ENCODE data around the gene MON1A.

Gene MON1A

GRCh38 chr3:49903451-49904424, 25.9 kb downstream of the MON1A start, which contains the start of gene MST1R:
TSS of gene MST1R (minus strand) at chr3:49903873. CDS start at chr3:49903609, 264 bp downstream.
- Histone ChIP-seq H3K27ac (ENCODE audit: low read length) (no peak within 1 kb of the TSS), H3K9ac (ENCODE audit: low read length in 2 of 2) (peak within 1 kb of the TSS; percentile 32 to 47), H3K36me3 (ENCODE audit: control insufficient read depth in 2 of 2, insufficient read depth in 2 of 2, low read length in 2 of 2) (no peaks in the 10 kb centered on the region)

GRCh38 chr3:49902511-49903345, 26.9 kb downstream of the MON1A start:
- no peaks in the 10 kb centered on the region for H3K27me3 ChIP-seq (ENCODE audit: control insufficient read depth in 1 of 2, insufficient read depth in 2 of 2, low read length in 2 of 2)
- no peak overlapping the region for H3K9ac ChIP-seq (ENCODE audit: low read length in 2 of 2)
- peak overlapping the region; percentile 59 to 75 for H3K4me3 ChIP-seq (ENCODE audit: low read length in 2 of 2)
- no peaks in the 10 kb centered on the region for H3K9me3 ChIP-seq (ENCODE audit: control insufficient read depth in 2 of 2, low read length in 2 of 2)
- H3K36me3 ChIP-seq (ENCODE audit: control insufficient read depth in 2 of 2, insufficient read depth in 2 of 2, low read length in 2 of 2): no peaks in the 10 kb centered on the region
- H3K27ac ChIP-seq (ENCODE audit: low read length): no peak overlapping the region
- H3K4me1 ChIP-seq (ENCODE audit: control insufficient read depth, insufficient read depth, low read length): peaks cover 28% of the 10 kb centered on the region

More at GRCh38 chr3:49903451-49904424, 25.9 kb downstream of the MON1A start, which contains the start of gene MST1R:
- H3K9me3 ChIP-seq (ENCODE audit: control insufficient read depth in 2 of 2, low read length in 2 of 2): no peaks in the 10 kb centered on the region
- no peaks in the 10 kb centered on the region for H3K27me3 ChIP-seq (ENCODE audit: control insufficient read depth in 1 of 2, insufficient read depth in 2 of 2, low read length in 2 of 2)
- peak within 1 kb of the TSS; percentile 59 to 75 for H3K4me3 ChIP-seq (ENCODE audit: low read length in 2 of 2)
- peaks cover 28% of the 10 kb centered on the region for H3K4me1 ChIP-seq (ENCODE audit: control insufficient read depth, insufficient read depth, low read length)

- H3K4me1 ChIP-seq (ENCODE audit: control insufficient read depth, insufficient read depth, low read length): peaks cover 28% of the 10 kb centered on the region
- H3K9ac ChIP-seq (ENCODE audit: low read length in 2 of 2): no peak overlapping the region
- no peak overlapping the region for H3K4me3 ChIP-seq (ENCODE audit: low read length in 2 of 2)
- H3K27me3 ChIP-seq (ENCODE audit: control insufficient read depth in 1 of 2, insufficient read depth in 2 of 2, low read length in 2 of 2): no peaks in the 10 kb centered on the region
- H3K36me3 ChIP-seq (ENCODE audit: control insufficient read depth in 2 of 2, insufficient read depth in 2 of 2, low read length in 2 of 2): peaks cover 0 to 2% of the 10 kb centered on the region in 2 donors
- H3K9me3 ChIP-seq (ENCODE audit: control insufficient read depth in 2 of 2, low read length in 2 of 2): no peaks in the 10 kb centered on the region
- no peak overlapping the region for H3K27ac ChIP-seq (ENCODE audit: low read length)
These were observed 28.0 kb downstream of the MON1A start for GRCh38 chr3:49901366-49902339.

- Histone ChIP-seq H3K27ac (ENCODE audit: low read length) (no peak overlapping the region), H3K4me3 (ENCODE audit: low read length in 2 of 2) (no peak overlapping the region), H3K4me1 (ENCODE audit: control insufficient read depth, insufficient read depth, low read length) (peaks cover 19% of the 10 kb centered on the region), H3K9me3 (ENCODE audit: control insufficient read depth in 2 of 2, low read length in 2 of 2) (no peaks in the 10 kb centered on the region), H3K36me3 (ENCODE audit: control insufficient read depth in 2 of 2, insufficient read depth in 2 of 2, low read length in 2 of 2) (peaks cover 0 to 5% of the 10 kb centered on the region in 2 donors), H3K9ac (ENCODE audit: low read length in 2 of 2) (no peak overlapping the region), H3K27me3 (ENCODE audit: control insufficient read depth in 1 of 2, insufficient read depth in 2 of 2, low read length in 2 of 2) (no peaks in the 10 kb centered on the region)
These were observed 29.0 kb downstream of the MON1A start for GRCh38 chr3:49900491-49901153.

DNA sequence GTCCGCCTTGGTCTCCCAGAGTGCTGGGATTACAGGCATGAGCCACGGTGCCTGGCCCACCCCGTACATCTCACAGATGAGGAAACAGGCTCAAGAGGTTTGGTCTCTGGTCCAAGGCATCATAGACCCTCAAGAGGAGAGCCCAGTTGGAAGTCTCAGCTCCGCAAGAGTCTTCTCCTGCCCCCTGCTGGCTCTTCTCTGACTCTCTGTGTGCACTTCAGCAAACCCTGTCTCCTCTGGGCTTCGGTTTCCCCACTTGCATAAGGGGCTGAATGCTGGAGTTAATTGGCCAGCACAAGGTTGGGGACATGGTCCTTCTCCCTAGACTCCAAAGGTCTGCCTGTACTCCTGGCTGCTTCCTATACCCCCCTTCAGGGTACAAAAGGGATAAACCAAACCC, 29.8 kb downstream of the MON1A start:
- H3K9me3 ChIP-seq (ENCODE audit: control insufficient read depth in 2 of 2, low read length in 2 of 2): no peaks in the 10 kb centered on the region
- no peak overlapping the region for H3K9ac ChIP-seq (ENCODE audit: low read length in 2 of 2)
- no peak overlapping the region for H3K4me3 ChIP-seq (ENCODE audit: low read length in 2 of 2)
- H3K4me1 ChIP-seq (ENCODE audit: control insufficient read depth, insufficient read depth, low read length): peaks cover 16% of the 10 kb centered on the region
- H3K27ac ChIP-seq (ENCODE audit: low read length): no peak overlapping the region
- H3K36me3 ChIP-seq (ENCODE audit: control insufficient read depth in 2 of 2, insufficient read depth in 2 of 2, low read length in 2 of 2): peaks cover 0 to 5% of the 10 kb centered on the region in 2 donors
- no peaks in the 10 kb centered on the region for H3K27me3 ChIP-seq (ENCODE audit: control insufficient read depth in 1 of 2, insufficient read depth in 2 of 2, low read length in 2 of 2)

GRCh38 chr3:49898991-49899390, 30.6 kb downstream of the MON1A start:
- no peak overlapping the region for H3K4me3 ChIP-seq (ENCODE audit: low read length in 2 of 2)
- H3K4me1 ChIP-seq (ENCODE audit: control insufficient read depth, insufficient read depth, low read length): peaks cover 16% of the 10 kb centered on the region
- peaks cover 0 to 5% of the 10 kb centered on the region in 2 donors for H3K36me3 ChIP-seq (ENCODE audit: control insufficient read depth in 2 of 2, insufficient read depth in 2 of 2, low read length in 2 of 2)
- no peak overlapping the region for H3K27ac ChIP-seq (ENCODE audit: low read length)
- no peaks in the 10 kb centered on the region for H3K9me3 ChIP-seq (ENCODE audit: control insufficient read depth in 2 of 2, low read length in 2 of 2)
- no peaks in the 10 kb centered on the region for H3K27me3 ChIP-seq (ENCODE audit: control insufficient read depth in 1 of 2, insufficient read depth in 2 of 2, low read length in 2 of 2)
- no peak overlapping the region for H3K9ac ChIP-seq (ENCODE audit: low read length in 2 of 2)

DNA sequence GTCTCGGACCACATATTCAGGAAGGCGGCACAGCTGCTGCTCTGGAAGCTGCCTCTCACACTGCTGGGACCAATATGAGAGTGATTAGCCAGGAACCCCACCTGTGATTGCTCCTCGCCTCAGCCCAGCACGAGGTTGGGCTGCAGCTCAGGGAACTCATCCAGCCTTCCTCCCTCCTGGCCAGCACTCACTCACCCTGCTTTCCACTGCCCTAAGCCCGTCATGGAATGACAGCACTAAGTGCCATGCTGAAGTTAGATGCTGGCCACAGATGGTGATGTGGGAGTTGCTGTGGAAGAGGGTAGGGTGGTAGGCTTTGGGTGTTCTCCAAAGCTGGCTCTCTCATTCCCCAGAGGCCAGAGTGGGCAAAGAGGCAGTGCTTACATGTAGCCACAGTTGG, 33.3 kb downstream of the MON1A start:
- H3K36me3 ChIP-seq (ENCODE audit: control insufficient read depth in 2 of 2, insufficient read depth in 2 of 2, low read length in 2 of 2): peaks cover 0 to 5% of the 10 kb centered on the region in 2 donors
- H3K4me3 ChIP-seq (ENCODE audit: low read length in 2 of 2): no peak overlapping the region
- no peak overlapping the region for H3K27ac ChIP-seq (ENCODE audit: low read length)
- no peak overlapping the region for H3K9ac ChIP-seq (ENCODE audit: low read length in 2 of 2)
- peaks cover 6% of the 10 kb centered on the region for H3K4me1 ChIP-seq (ENCODE audit: control insufficient read depth, insufficient read depth, low read length)
- H3K27me3 ChIP-seq (ENCODE audit: control insufficient read depth in 1 of 2, insufficient read depth in 2 of 2, low read length in 2 of 2): no peaks in the 10 kb centered on the region
- H3K9me3 ChIP-seq (ENCODE audit: control insufficient read depth in 2 of 2, low read length in 2 of 2): no peaks in the 10 kb centered on the region

- Histone ChIP-seq H3K27ac (ENCODE audit: low read length) (no peak overlapping the region), H3K27me3 (ENCODE audit: control insufficient read depth in 1 of 2, insufficient read depth in 2 of 2, low read length in 2 of 2) (no peaks in the 10 kb centered on the region), H3K36me3 (ENCODE audit: control insufficient read depth in 2 of 2, insufficient read depth in 2 of 2, low read length in 2 of 2) (peaks cover 0 to 5% of the 10 kb centered on the region in 2 donors), H3K4me1 (ENCODE audit: control insufficient read depth, insufficient read depth, low read length) (peaks cover 2% of the 10 kb centered on the region), H3K4me3 (ENCODE audit: low read length in 2 of 2) (no peak overlapping the region), H3K9me3 (ENCODE audit: control insufficient read depth in 2 of 2, low read length in 2 of 2) (no peaks in the 10 kb centered on the region), H3K9ac (ENCODE audit: low read length in 2 of 2) (no peak overlapping the region)
These were observed 33.8 kb downstream of the MON1A start for GRCh38 chr3:49895791-49896190.

DNA sequence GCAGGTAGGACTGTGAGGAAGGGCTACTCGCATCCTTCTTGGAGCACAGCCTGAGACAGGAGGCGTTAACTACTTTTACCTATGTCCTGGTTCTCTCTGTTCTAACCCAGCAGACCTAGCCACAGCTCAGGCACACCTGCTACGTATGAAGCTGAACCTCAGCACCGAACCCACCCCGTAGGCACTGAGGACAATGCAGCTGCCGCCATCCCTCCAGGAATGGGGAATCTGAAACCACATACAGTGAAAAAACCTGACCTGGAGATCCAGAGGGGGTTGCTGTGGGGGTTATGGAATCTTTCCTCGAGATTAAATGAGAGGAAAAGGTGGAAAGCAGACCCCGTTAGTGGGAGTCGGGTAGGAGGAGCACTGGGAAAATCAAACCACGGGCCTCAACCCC, 40.3 kb downstream of the MON1A start:
- no peaks in the 10 kb centered on the region for H3K36me3 ChIP-seq (ENCODE audit: control insufficient read depth in 2 of 2, insufficient read depth in 2 of 2, low read length in 2 of 2)
- H3K9me3 ChIP-seq (ENCODE audit: control insufficient read depth in 2 of 2, low read length in 2 of 2): no peaks in the 10 kb centered on the region
- H3K4me3 ChIP-seq (ENCODE audit: low read length in 2 of 2): no peak overlapping the region
- H3K4me1 ChIP-seq (ENCODE audit: control insufficient read depth, insufficient read depth, low read length): no peaks in the 10 kb centered on the region
- no peak overlapping the region for H3K27ac ChIP-seq (ENCODE audit: low read length)
- no peaks in the 10 kb centered on the region for H3K27me3 ChIP-seq (ENCODE audit: control insufficient read depth in 1 of 2, insufficient read depth in 2 of 2, low read length in 2 of 2)
- no peak overlapping the region for H3K9ac ChIP-seq (ENCODE audit: low read length in 2 of 2)
